GM23248 (cell line): Measurements from ENCODE around the gene OR6B1. TPM values are rescaled to one million over a fixed set of nuclear protein-coding genes. Genes with fewer than 3 reads are reported as not detected.

Experiments used
- DNase-seq: peaks from one replicate; pipeline ENCODE4 v3.0.0-alpha.2; 2015
- H2AFZ ChIP-seq: fragments of 200-600 bp; sonication (generic); 2 replicates; pipeline ENCODE4 v1.6.1; 2016; ENCODE audit warnings: antibody characterized with exemption
- H3F3A ChIP-seq: fragments of 200-600 bp; sonication (generic); 2 replicates; pipeline ENCODE4 v1.6.1; 2016; ENCODE audit warnings: mild to moderate bottlenecking, antibody characterized with exemption, mixed run types; ENCODE audit not compliant: insufficient read depth
- H3K27ac ChIP-seq: fragments of 200-600 bp; sonication (generic); 2 replicates; pipeline ENCODE4 v1.5.1; 2016; ENCODE audit warnings: mild to moderate bottlenecking
- H3K27me3 ChIP-seq: fragments of 200-600 bp; sonication (generic); replicated peaks from 2 replicates; pipeline ENCODE4 v1.6.1; 2016; ENCODE audit warnings: mild to moderate bottlenecking; ENCODE audit not compliant: insufficient read depth
- H3K36me3 ChIP-seq: fragments of 200-600 bp; sonication (generic); 2 replicates; pipeline ENCODE4 v1.6.1; 2016; ENCODE audit warnings: low read depth, mild to moderate bottlenecking
- H3K4me1 ChIP-seq: fragments of 200-600 bp; sonication (generic); 2 replicates; pipeline ENCODE4 v1.6.1; 2016; ENCODE audit warnings: mild to moderate bottlenecking; ENCODE audit not compliant: insufficient read depth
- H3K4me2 ChIP-seq: fragments of 200-600 bp; sonication (generic); one replicate; pipeline ENCODE4 v1.6.1; 2016; ENCODE audit warnings: mild to moderate bottlenecking; ENCODE audit not compliant: unreplicated experiment
- H3K4me3 ChIP-seq: fragments of 200-600 bp; sonication (generic); 2 replicates; pipeline ENCODE4 v1.5.1; 2016; ENCODE audit warnings: mild to moderate bottlenecking
- H3K79me2 ChIP-seq: fragments of 200-600 bp; sonication (generic); 2 replicates; pipeline ENCODE4 v1.6.1; 2016; ENCODE audit warnings: mild to moderate bottlenecking; ENCODE audit not compliant: insufficient read depth
- H3K9ac ChIP-seq: fragments of 200-600 bp; sonication (generic); 2 replicates; pipeline ENCODE4 v1.6.1; 2016; ENCODE audit warnings: mild to moderate bottlenecking
- H3K9me2 ChIP-seq: fragments of 200-600 bp; sonication (generic); 2 replicates; pipeline ENCODE4 v1.6.1; 2016; ENCODE audit warnings: mixed run types, mild to moderate bottlenecking, moderate library complexity; ENCODE audit not compliant: insufficient read depth
- H3K9me3 ChIP-seq: fragments of 200-600 bp; sonication (generic); one replicate; pipeline ENCODE4 v1.6.1; 2017; ENCODE audit warnings: low read depth
- H4K20me1 ChIP-seq: fragments of 200-600 bp; sonication (generic); 2 replicates; pipeline ENCODE4 v1.6.0; 2016; ENCODE audit not compliant: insufficient read depth
- EZH2 ChIP-seq: fragments of 200-600 bp; sonication (generic); IDR thresholded peaks from 2 replicates; pipeline ENCODE4 v1.6.1; 2018; ENCODE audit warnings: antibody characterized with exemption, mild to moderate bottlenecking; ENCODE audit not compliant: insufficient read depth, poor library complexity, severe bottlenecking
- EZH2phosphoT487 ChIP-seq: fragments of 200-600 bp; sonication (generic); IDR thresholded peaks from 2 replicates; pipeline ENCODE4 v1.6.1; 2018; ENCODE audit warnings: antibody characterized with exemption, moderate library complexity, mild to moderate bottlenecking, low read depth; ENCODE audit not compliant: insufficient read depth
- WGBS, 2 experiments: methylation state at CpG; one replicate each; pipeline ENCODE4 v1.1.6; 2015 to 2017; ENCODE audit warnings: low lambda C conversion rate in 2 of 2, low coverage in 1 of 2; ENCODE audit errors: missing lambda C conversion rate in 2 of 2; 5-methylcytosine and 5-hydroxymethylcytosine counted together
- in situ Hi-C: fragments of 300-500 bp; cut with MboI; formaldehyde crosslinking; loops from 2 replicates; pipeline ENCODE4 v1.15.0; 2020
- polyA plus RNA-seq: library from polyadenylated mRNA; unstranded; fragments of >200 nt; fragmentation: Nextera tagmentation; extraction: Ambion mirVana; gene quantifications from 2 replicates; pipeline ENCODE4 v1.2.1, GENCODE V29; 2016
- total RNA-seq: library from RNA; depleted of rRNA; stranded (reverse); fragments of >200 nt; shearing (Covaris generic); gene quantifications from 2 replicates; pipeline ENCODE4 v1.2.3, GENCODE V29; 2014; rRNA removed

Gene OR6B1
- total RNA-seq: not detected in 2 replicates
- polyA plus RNA-seq: not detected in 2 replicates

DNA sequence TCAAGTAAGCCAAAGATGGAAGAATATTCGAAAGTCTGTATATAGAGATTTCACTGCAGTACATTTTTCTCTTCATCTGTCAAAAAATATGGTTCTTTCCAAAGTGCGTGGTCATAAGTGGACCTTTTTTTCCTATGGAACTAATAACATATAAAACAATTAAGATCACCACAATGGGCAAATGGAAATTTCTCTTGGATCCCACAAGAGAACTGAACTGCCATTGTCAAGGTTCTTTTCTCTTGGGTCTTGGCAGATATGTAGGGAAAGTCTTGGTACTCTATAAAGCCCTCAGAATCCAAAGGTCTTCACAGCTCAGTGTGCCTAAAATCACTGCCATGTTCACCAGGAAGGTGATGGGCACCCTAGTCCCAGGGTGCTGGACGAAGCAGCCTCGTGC is at the start of gene OR6B1:
TSS of gene OR6B1 (plus strand) at position 301 of the 400 bp plus-strand sequence. CDS start 3,677 bp downstream, outside the sequence.
- Histone ChIP-seq H3K36me3 (no peaks in the 10 kb centered on the region), H3K79me2 (no peaks in the 10 kb centered on the region), H2AFZ (no peak within 1 kb of the TSS; the same call in 1 of the 2 replicates), H3K27me3 (no peaks in the 10 kb centered on the region), H3K4me1 (peaks cover 12% of the 10 kb centered on the region), H3K9ac (no peak within 1 kb of the TSS), H3K4me2 (peak within 1 kb of the TSS; percentile 63), H3K4me3 (no peak within 1 kb of the TSS), H3F3A (peaks cover 15% of the 10 kb centered on the region; the same call in 1 of the 2 replicates), H3K9me2 (no peaks in the 10 kb centered on the region), H3K9me3 (no peaks in the 10 kb centered on the region), H4K20me1 (no peaks in the 10 kb centered on the region), H3K27ac (no peak within 1 kb of the TSS)
- no peak for DNase-seq
- TF ChIP-seq EZH2phosphoT487 (no peak), EZH2 (no peak)
- WGBS, 2 experiments: 83 to 91% methylated on average over 4 of the region's 4 CpGs
- in situ Hi-C loops: loop anchor here (10.0 kb wide), 1 partner anchor 115 kb away; no protein-coding TSS in a partner anchor

DNA sequence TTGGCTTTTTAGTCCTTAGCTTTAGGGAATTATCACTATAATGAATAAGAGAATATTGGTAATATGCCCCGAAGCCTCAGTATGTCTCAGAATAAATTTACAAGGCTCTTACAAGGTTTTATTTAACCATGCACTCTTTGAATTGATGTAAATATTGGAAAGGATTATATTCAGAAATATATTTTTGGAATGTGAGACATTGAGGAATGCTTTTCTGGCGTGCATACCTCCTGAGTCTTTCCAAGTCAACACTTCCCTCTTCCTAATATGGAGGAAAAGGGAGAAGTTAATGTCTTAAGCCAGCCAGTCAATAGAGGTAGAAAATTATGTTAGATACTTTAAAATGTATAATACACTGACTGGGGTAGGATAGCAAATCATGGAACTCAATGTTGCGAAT is 46.7 kb upstream of the OR6B1 start:
- no peaks in the 10 kb centered on the region for H3K9me3 ChIP-seq
- DNase-seq: peak; percentile 12
- WGBS, 2 experiments: 35% methylated on average over 3 of the region's 3 CpGs
- peaks cover 21% of the 10 kb centered on the region for H3K4me1 ChIP-seq
- in situ Hi-C loops: no loop called here
- H3F3A ChIP-seq: peaks cover 15% of the 10 kb centered on the region; the same call in 1 of the 2 replicates
- H3K36me3 ChIP-seq: no peaks in the 10 kb centered on the region
- no peak for TF ChIP-seq EZH2phosphoT487
- TF ChIP-seq EZH2: no peak
- H3K27ac ChIP-seq: 0 out of 2 replicates have a peak overlapping the region, but pooled peaks have one; percentile 29
- H3K9ac ChIP-seq: no peak overlapping the region
- H4K20me1 ChIP-seq: no peaks in the 10 kb centered on the region
- H3K4me3 ChIP-seq: no peak overlapping the region
- peak overlapping the region; percentile 33 for H3K4me2 ChIP-seq
- H2AFZ ChIP-seq: peak overlapping the region; percentile 43
- H3K27me3 ChIP-seq: no peaks in the 10 kb centered on the region
- H3K9me2 ChIP-seq: no peaks in the 10 kb centered on the region
- no peaks in the 10 kb centered on the region for H3K79me2 ChIP-seq

DNA sequence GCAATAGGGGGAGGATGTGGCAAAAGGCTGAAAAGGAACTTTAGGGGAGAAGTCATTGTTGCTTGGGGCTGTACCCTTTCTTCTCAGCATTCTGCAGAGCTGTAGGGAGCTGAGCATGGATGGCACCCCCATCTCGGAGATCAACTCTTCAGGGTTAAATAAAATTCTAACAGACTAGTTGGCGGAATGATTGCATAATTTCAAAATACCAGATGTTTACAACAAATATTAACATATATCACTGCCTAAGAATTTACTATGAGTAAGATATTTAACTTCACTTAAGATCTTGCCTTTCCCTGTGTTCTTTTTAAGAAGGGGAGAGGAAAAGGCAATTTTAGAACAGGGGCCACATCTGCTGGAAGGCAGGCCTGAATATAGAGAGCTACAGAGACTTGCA is 46.0 kb upstream of the OR6B1 start:
- Histone ChIP-seq H3F3A (peaks cover 13% of the 10 kb centered on the region; the same call in 1 of the 2 replicates), H3K4me1 (peaks cover 21% of the 10 kb centered on the region), H2AFZ (peak overlapping the region; percentile 43), H3K9me3 (no peaks in the 10 kb centered on the region), H3K9me2 (no peaks in the 10 kb centered on the region), H3K27ac (peak overlapping the region; percentile 29; the same call in 1 of the 2 replicates), H4K20me1 (no peaks in the 10 kb centered on the region), H3K4me2 (peak overlapping the region; percentile 56), H3K4me3 (no peak overlapping the region), H3K27me3 (no peaks in the 10 kb centered on the region), H3K36me3 (no peaks in the 10 kb centered on the region), H3K79me2 (no peaks in the 10 kb centered on the region), H3K9ac (no peak overlapping the region)
- TF ChIP-seq EZH2 (no peak), EZH2phosphoT487 (no peak)
- in situ Hi-C loops: no loop called here
- peak; percentile 46 for DNase-seq
- 14 to 32% methylated on average over 2 of the region's 2 CpGs for WGBS, 2 experiments

DNA sequence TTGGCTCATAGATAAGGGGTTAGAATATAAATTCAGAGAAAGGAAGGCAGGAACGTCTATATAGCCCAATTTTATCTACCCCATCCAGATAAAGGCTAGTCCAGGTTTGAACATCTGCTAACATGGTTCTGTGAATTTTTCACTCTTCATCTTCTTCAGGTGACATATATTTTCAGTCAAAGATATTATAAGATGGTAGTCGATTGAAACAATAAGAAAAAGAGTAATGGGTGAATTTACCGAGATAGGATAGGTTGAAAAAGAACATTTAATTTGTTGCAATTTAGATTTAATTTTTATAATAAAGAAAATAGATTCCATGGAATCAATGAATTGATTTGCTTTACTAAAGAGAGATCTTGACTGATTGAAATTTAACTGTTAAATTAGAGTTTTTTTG is 45.6 kb upstream of the OR6B1 start, which contains the start of gene OR2F1:
TSS of gene OR2F1 (plus strand) at position 301 of the 400 bp plus-strand sequence. CDS start 5,127 bp downstream, outside the sequence.
- Histone ChIP-seq H3K27ac (peak within 1 kb of the TSS; percentile 29; the same call in 1 of the 2 replicates), H2AFZ (peak within 1 kb of the TSS; percentile 43), H3K27me3 (no peaks in the 10 kb centered on the region), H4K20me1 (no peaks in the 10 kb centered on the region), H3K4me2 (peak within 1 kb of the TSS; percentile 56), H3K4me3 (no peak within 1 kb of the TSS), H3F3A (peaks cover 9% of the 10 kb centered on the region; the same call in 1 of the 2 replicates), H3K9ac (no peak within 1 kb of the TSS), H3K9me3 (no peaks in the 10 kb centered on the region), H3K4me1 (peaks cover 21% of the 10 kb centered on the region), H3K9me2 (no peaks in the 10 kb centered on the region), H3K36me3 (no peaks in the 10 kb centered on the region), H3K79me2 (no peaks in the 10 kb centered on the region)
- in situ Hi-C loops: no loop called here
- WGBS, 2 experiments: 55 to 56% methylated on average over 3 of the region's 3 CpGs
- DNase-seq: no peak
- TF ChIP-seq EZH2 (no peak), EZH2phosphoT487 (no peak)
